GM21737 (cell line): ENCODE results near the gene TBC1D22A.

Source experiments
- ATAC-seq: cut with Tn5 transposase; IDR thresholded peaks from one replicate; pipeline ENCODE4 v1.9.1; 2021; ENCODE audit warnings: mild to moderate bottlenecking, moderate library complexity; ENCODE audit not compliant: unreplicated experiment

Gene TBC1D22A

GRCh38 chr22:46736705-46737104 is 25.7 kb upstream of the TBC1D22A start:
- ATAC-seq = no peak

GRCh38 chr22:46737105-46737975 is 25.1 kb upstream of the TBC1D22A start:
- ATAC-seq = peak; percentile 21

GRCh38 chr22:46737976-46738646 is 24.3 kb upstream of the TBC1D22A start, which contains the start of gene CERK:
TSS of gene CERK (minus strand) at chr22:46738252. CDS start at chr22:46738148, 104 bp downstream.
- ATAC-seq = peak; percentile 51

GRCh38 chr22:46738647-46739093 is 23.8 kb upstream of the TBC1D22A start:
- peak; percentile 3 for ATAC-seq

- no peak for ATAC-seq
These were observed 23.2 kb upstream of the TBC1D22A start for GRCh38 chr22:46739094-46739870.

GRCh38 chr22:46740910-46741780 is 21.3 kb upstream of the TBC1D22A start:
- ATAC-seq = no peak

- ATAC-seq = no peak
These were observed 20.4 kb upstream of the TBC1D22A start for GRCh38 chr22:46741974-46742519.

- ATAC-seq = no peak
These were observed 19.8 kb upstream of the TBC1D22A start for GRCh38 chr22:46742576-46743221.

- no peak for ATAC-seq
These were observed 17.9 kb upstream of the TBC1D22A start for GRCh38 chr22:46744581-46744980.

- no peak for ATAC-seq
These were observed 16.3 kb upstream of the TBC1D22A start for GRCh38 chr22:46746192-46746591.

GRCh38 chr22:46746620-46747019 is 15.8 kb upstream of the TBC1D22A start:
- no peak for ATAC-seq

GRCh38 chr22:46747646-46748045 is 14.8 kb upstream of the TBC1D22A start:
- ATAC-seq = no peak

GRCh38 chr22:46748206-46748907 is 14.1 kb upstream of the TBC1D22A start:
- ATAC-seq = no peak

- no peak for ATAC-seq
These were observed 13.4 kb upstream of the TBC1D22A start for GRCh38 chr22:46748908-46749675.

GRCh38 chr22:46749682-46750529 is 12.5 kb upstream of the TBC1D22A start:
- ATAC-seq = no peak

- ATAC-seq = no peak
These were observed 12.0 kb upstream of the TBC1D22A start for GRCh38 chr22:46750530-46750800.

- ATAC-seq = no peak
These were observed 11.5 kb upstream of the TBC1D22A start for GRCh38 chr22:46750863-46751443.
